8988T (cell line): ENCODE data around the gene FGF14.
"Not testable (repeated sequence)": the region's sequence is repeated elsewhere in the genome, so short reads cannot be mapped to it uniquely, and the experiment has no call there.

Experiments
- DNase-seq: peaks from one replicate; pipeline ENCODE4 v3.0.0; 2011

FGF14 gene

DNA sequence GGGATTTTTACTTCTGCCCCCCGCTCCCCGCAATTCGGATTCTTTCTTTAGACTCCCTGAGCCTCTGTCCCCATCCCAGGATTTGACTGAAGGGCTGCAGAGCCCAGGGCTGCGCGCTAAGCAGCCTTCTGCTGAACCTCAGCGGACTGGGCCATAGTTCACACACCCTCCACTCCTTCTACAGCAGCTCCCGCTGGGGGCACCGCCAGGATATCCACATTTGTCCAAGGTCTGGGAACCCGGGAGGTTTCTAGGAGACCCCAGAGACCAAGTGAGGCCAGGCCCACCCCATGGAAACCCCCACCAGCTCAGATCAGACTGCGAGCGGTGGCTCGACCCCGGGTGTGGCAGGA is 486.1 kb downstream of the FGF14 start:
- no peak for DNase-seq

GRCh38 chr13:101915331-101915730 is 486.5 kb downstream of the FGF14 start:
- no peak for DNase-seq

DNA sequence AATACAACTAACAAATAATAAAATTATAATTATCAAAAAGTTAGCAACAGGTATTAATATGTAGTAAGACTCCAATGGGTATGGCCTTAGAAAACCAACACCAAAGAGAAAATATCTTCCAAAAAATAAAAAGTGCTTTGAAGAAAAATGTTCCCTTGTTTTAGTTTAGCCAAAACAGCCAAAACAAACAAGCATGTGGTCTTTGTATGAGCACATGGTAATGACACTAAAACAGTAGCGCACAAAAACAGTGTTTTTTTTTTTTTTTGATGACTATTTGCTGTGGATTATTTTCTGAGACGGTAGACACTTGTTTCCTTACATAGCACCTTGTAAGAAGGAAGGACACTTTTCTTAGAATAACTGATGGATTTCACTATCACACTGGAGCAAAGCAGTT is 490.1 kb downstream of the FGF14 start:
- no peak for DNase-seq

- DNase-seq: no peak
Observed at GRCh38 chr13:101903890-101904289, 498.0 kb downstream of the FGF14 start.

GRCh38 chr13:101898676-101899075 is 503.2 kb downstream of the FGF14 start:
- DNase-seq: no peak

DNA sequence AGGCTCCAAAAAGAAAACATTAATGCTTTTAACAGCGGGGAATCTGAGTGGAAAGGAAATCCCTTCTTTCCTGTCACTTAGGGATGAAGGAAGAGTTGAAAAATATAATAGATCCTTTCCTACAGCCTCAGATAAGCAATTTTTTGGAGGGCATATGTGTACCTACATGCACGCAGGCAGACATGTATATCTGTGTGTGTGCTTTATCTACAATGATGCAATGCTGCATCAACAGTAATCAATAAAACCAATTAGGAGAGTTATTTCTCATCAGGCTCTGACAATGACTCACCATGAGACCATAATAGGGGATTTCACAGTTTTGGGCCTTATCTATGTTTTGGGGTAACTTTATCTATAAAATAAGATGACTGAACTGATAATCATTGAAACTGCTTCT is 505.3 kb downstream of the FGF14 start:
- DNase-seq: no peak

- DNase-seq: no peak
Observed at GRCh38 chr13:101893021-101893420, 508.8 kb downstream of the FGF14 start.

GRCh38 chr13:101892296-101892695 is 509.6 kb downstream of the FGF14 start:
- no peak for DNase-seq

GRCh38 chr13:101881593-101881992 is 520.3 kb downstream of the FGF14 start:
- DNase-seq: no peak

DNA sequence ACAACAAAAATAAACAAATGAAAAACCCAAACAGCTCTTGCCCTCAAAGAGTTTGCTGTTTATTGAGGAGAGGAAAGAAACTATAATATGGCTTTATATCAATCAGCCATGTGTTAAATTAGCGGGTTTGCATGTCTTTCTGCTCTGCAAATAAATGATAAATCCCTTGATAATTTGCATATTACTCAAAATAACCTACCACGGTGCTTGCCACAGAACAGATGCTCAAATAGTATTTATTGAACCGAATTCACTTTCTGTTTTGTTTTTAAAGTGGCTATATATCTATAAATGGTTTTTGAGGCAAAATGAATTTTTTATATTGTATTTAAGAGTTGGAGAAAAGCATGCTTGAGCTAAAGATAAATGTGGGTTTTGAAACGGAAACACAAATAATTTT is 521.3 kb downstream of the FGF14 start:
- no peak for DNase-seq

- no peak for DNase-seq
Observed at GRCh38 chr13:101876951-101877350, 524.9 kb downstream of the FGF14 start.

- DNase-seq: no peak
Observed at GRCh38 chr13:101875717-101876393, 526.0 kb downstream of the FGF14 start.

DNA sequence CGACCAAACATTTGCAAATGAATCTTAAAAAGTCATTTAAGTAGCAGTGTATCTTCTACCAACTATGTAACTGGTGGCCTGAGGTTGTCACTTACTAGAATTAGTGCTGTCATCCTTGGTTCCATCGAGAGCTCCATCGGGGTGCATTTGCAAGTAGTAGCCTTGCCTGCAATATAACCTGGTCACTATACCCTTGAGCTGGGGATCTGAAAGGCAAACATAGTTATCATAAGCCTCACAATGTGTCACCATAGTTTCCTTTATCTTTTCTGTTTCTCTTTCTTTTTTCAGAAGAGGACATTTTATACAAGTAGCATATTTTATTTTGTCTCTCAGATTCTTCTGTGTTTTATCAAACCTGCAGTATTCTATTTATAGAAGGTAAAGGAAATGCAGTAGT is 526.8 kb downstream of the FGF14 start:
- DNase-seq: no peak

GRCh38 chr13:101869553-101869952 is 532.3 kb downstream of the FGF14 start:
- no peak for DNase-seq

- DNase-seq: no peak
Observed at GRCh38 chr13:101868585-101869469, 533.0 kb downstream of the FGF14 start.

GRCh38 chr13:101866889-101867581 is 534.8 kb downstream of the FGF14 start:
- no peak for DNase-seq

GRCh38 chr13:101858860-101859259 is 543.0 kb downstream of the FGF14 start:
- no peak for DNase-seq

DNA sequence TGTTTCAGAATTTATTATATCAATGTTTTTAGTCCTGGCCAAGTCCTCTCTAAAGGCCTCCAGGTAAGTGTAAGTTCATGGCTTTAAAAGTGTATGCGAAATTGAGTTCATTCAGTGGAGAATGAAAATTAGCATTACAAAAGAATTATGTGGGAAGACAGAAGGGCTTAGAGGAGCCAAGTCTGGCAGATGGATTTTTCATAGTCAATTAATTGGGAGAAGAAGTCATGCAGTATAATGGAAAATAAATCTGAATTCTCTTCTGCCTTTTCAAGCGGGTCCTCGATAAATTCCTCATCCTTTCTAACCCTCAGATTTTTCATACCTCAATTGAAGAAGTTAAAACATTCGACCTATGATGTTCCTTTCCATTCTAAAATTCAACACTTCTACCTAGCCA is 555.1 kb downstream of the FGF14 start:
- no peak for DNase-seq

GRCh38 chr13:101846249-101846648 is 555.6 kb downstream of the FGF14 start:
- no peak for DNase-seq

DNA sequence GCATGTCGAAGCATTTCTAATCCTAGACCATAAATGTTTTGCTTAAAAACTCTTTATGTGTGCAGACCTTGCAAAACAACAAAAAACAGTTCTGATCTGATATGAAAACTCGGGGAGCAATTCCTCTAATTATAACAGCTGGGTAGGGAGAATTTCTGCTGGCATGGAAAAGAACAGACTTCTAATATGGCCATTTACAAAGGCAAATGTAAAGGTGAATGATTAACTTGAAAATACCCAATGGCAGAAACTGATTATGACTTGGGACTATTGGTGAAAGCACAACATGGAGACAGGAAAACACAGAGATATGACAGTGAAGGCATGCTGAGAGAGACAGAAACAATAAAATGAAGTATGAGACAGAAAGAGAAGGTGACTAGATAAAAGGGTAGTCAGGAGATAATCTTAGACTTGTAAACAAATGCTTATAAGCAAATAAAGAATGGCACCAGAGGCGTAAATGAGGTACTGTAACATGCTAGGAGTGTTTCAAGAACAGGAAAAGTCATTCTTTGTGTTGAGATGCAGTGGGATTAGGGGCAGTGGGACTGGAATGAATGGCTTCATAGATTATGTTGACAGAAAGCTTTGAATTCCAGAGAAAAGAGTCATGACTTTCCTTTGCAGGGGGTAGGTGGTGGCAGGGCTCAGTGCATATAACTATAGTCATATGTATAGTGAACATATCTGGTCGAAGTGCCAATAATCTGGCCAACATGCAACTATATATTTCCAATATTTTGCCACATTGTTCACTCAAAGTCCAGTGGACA is 556.4 kb downstream of the FGF14 start:
- no peak for DNase-seq

GRCh38 chr13:101841698-101842097 is 560.1 kb downstream of the FGF14 start:
- DNase-seq: no peak

GRCh38 chr13:101838323-101838722 is 563.5 kb downstream of the FGF14 start:
- DNase-seq: no peak

GRCh38 chr13:101837778-101838177 is 564.1 kb downstream of the FGF14 start:
- not testable (repeated sequence) for DNase-seq
